SHP77 treated with DMSO at 0.1 percent for 48 hours (cell line): Measurements from ENCODE around the gene RASGEF1B.

ENCODE experiments used
- DNase-seq: peaks from one replicate; lab custom pipeline; 2025; lab: John Stamatoyannopoulos, UW

The RASGEF1B gene

DNA sequence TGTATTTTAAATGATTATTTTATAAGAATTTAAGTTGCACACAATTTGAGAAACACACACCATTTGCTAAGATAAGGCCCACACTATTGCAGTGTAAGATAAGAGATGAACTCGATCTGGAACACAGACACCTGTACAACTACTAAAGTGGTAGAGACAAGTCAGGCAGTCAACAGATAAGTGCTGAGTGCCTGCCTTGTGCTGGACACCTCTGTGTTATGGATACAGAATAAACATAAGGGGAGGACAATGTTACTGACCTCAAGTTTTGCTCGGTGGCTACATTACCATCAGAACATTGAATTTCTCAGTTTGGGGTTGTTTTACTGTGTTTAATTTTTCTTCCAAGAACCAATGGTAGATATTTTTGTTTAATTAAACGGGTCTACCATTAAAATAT lies 74.1 kb downstream of the RASGEF1B start:
- no peak for DNase-seq

GRCh38 chr4:81395239-81395638 lies 76.5 kb downstream of the RASGEF1B start:
- no peak for DNase-seq

DNA sequence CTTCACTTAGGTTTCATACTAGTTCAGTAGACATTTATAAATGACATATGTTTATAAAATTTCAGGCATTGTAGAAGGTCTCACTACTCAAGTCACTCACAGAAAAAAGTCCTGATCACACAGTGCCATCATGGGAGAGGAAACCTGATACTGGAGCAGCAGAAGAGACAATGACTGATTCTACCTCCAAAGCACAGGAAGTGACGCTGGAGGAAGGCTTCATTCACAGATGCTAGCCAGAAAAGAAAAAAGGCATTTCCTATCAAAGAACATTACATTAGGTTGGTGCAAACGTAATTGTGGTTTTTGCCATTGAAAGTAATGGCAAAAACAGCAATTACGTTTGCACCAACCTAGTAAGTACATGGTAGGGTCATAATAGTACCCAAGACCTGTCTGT lies 79.5 kb downstream of the RASGEF1B start:
- DNase-seq: no peak

GRCh38 chr4:81389720-81390119 lies 82.0 kb downstream of the RASGEF1B start:
- no peak for DNase-seq

- no peak for DNase-seq
Observed at GRCh38 chr4:81380437-81380836, 91.3 kb downstream of the RASGEF1B start.

DNA sequence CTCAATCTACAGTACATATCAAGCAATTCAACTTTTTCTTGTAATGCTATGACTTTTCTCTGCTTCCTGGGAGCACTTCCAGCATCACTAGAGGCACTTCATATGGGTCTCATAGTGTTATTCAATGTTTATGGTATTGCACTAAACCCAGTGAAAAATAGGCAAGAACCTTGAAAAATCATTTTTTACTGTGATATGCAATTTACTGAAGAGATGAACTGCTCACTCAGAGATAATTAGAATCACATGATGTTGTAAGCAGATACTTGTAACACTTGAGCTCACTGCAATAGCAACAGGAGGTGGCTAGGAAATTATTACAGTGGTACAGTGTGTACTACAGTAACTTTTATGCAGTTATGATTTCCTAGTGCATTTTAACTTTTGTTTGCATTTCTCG lies 93.3 kb downstream of the RASGEF1B start:
- no peak for DNase-seq

DNA sequence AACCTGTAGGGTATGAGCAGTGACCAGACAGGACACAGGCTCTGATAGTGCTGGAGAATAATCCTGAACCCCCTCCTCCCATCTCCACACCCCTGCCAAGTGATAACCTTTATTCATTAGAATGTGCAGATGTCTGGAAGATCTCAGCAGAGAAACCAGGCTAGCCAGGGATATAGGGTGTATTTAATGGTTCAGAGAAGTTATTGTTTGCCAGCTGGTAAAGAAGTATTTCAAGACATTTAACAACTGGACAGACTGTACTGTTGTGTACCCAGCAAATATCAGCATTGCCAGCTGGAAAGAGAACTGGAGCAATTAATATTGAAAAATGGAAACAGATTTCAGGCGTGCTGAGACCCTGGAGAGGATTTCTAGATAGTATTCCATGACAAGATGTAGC lies 94.5 kb downstream of the RASGEF1B start:
- DNase-seq: no peak

DNA sequence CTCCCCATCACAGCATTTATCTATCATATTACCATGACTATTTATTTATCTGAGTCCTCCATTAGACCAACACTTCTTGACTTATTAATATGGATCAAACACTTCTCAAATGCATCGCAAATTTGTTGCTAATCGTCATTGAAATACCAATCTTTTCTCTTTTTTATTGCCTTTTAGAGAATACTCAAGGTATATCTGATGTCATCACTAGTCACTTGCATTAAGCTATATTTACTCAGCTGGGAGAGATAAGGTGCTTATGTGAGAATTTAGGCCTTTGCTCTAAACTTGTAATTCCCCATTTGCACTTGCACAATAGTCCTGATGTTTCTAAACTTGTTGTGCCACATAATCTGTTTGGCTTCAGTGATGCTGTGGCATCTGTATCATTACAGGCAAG lies 95.0 kb downstream of the RASGEF1B start:
- no peak for DNase-seq
